Left renal cortex interstitium (tissue), 4 donors: ENCODE results near the gene GGT1. TPM values are rescaled to one million over a fixed set of nuclear protein-coding genes. Genes with fewer than 3 reads are reported as not detected.
"Not testable (repeated sequence)": the region's sequence is repeated elsewhere in the genome, so short reads cannot be mapped to it uniquely, and the experiment has no call there.

Experiments used
- DNase-seq, 4 donors: peaks; one replicate each; pipeline ENCODE4 v3.0.0-alpha.2; 2013; ENCODE audit warnings: low read depth in 4 of 4, low spot score in 2 of 4, missing footprints in 1 of 4
- polyA plus RNA-seq, 4 donors: library from polyadenylated mRNA; unstranded; fragments of 120-200 nt; gene quantifications; one replicate each; pipeline ENCODE4 v1.2.1, GENCODE V29; 2013; ENCODE audit not compliant: insufficient read length in 4 of 4

The GGT1 gene
- polyA plus RNA-seq, 4 donors, result 52.3 to 71.2 (median 57.8) TPM

DNA sequence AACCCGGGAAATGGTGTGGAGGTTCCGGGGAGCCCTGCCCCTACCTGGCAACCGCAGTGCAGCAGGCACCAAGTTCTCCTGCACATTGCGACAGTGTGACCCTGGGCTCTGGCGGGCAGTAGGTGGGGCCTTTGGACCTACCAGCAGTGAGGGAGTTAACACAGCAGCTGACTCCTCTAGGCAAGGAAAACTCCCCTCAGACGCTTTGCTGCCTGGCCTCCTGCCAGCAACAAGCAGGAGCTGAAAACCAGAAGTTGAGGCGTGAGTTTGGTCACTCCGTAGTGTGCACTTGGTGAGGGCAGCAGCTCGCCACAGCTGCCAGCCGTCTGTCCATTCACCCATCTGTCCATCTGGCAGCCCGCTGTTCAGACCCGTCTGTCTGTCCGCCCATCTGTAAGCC, 29.6 kb downstream of the GGT1 start:
- not testable (repeated sequence) for DNase-seq

DNA sequence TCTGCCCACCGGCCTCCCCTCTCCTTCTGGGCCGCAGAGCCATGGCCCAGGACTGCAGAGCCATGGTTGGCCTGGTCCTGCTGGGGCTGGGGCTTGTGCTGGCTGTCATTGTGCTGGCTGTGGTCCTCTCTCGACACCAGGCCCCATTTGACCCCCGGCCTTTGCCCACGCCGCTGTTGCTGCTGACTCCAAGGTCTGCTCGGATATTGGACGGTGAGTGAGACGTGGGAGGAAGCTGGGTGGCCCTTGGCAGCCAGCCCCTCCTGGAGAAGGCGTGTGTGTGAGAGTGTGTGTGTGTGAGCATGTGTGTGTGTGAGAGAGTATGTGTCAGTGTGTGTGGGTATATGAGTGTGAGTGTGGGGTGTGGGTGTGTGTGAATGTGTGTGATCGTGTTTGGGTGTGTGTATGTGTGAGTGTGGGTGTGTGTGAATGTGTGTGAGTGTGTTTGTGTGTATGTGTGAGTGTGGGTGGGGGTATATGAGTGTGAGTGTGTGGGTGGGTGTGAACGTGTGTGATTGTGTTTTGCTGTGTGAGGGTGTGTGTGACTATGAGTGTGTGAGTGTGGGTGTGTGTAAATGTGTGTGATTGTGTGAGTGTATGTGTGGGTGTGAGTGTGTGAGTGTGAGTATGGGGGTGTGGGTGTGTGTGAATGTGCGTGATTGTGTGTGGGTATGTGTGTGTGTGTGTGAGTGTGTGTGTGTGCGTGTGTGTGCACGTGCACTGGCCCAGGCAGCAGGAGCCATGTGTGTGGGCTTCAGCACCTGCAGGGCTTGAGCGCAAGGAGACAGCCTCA, 30.4 kb downstream of the GGT1 start:
- not testable (repeated sequence) for DNase-seq

DNA sequence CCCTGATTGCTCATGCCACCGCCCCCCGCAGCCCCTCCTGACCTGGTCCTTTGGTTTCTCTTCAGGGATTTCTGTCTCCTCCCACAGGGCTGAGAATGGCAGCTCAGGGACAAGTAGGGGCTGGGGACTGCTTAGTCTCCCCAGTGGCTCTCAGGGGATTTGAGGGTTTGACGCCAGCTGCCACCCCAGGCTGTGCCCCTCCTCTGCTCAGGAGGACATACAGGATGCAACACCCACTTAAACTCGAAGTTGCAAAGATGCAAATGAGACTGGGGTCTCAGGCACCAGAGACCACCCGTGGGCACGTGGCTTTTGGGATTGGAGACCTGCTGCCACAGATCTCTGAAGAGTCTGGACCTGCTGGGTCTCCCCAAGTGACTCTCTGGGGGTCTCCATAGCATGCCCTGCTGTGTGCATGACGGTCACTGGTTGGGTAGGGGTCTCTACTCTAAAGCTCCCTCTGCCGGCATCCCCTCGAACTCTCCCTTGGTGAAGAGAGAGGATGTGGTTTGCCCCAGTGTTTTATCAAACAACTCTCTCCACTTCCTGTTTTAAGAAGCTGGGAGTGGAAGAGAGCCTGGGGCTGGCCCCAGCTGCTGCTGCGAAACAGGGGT, 31.9 kb downstream of the GGT1 start:
- not testable (repeated sequence) for DNase-seq

DNA sequence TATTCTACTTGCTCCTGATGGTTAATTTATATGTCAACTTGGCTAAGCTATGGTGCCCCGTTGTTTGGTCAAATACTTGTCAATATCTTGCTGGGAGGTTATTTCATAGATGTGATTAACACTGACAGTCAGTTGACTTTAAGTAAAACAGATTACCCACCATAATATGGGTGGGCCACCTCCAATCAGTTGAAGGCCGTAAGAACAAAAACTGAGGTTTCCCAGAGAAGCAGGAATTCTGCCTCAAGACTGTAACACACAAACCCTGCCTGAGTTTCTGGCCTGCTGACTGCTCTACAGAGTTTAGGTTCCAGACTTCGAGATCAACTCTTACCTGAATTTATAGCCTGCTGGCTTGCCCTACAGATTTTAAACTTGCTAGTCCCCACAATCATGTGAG, 33.5 kb downstream of the GGT1 start:
- DNase-seq, result not testable (repeated sequence)

DNA sequence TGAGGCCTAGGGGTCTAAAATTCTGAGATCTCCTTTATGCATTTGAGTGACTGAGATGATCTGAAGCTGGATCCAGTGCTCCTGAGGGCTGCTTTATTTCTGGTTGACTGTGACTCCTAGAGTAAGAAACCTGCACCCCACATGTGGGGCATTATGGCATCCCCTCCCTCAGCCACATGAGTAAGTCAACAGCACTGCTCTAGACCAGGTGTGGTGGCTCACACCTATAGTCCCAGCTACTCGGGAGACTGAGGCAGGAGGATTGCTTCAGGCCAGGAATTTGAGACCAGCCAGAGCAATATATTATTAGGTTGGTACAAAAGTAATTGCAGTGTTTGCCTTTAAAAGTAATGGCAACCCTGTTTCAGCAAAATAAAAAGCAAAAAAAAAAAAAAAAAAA, 39.3 kb downstream of the GGT1 start:
- DNase-seq, result not testable (repeated sequence)

DNA sequence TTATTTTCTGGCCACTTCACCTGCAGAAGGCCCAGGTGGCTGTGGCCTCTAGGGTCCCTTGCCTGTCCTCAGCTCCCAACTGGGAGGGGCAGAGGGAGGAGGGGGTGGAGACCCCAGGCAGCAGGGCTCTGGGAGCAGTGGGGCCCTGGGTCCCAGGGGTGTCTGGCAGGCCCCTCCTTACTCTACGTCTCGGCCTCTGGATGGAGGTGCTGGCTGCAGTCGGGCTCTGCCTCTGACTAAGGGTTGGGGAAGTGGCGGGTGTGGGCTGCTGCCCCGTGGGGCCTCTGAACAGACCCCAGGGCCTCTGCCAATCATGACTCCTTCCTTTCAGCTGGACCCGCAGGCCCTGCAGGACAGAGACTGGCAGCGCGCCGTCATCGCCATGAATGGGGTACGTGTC, 41.4 kb downstream of the GGT1 start:
- not testable (repeated sequence) for DNase-seq

DNA sequence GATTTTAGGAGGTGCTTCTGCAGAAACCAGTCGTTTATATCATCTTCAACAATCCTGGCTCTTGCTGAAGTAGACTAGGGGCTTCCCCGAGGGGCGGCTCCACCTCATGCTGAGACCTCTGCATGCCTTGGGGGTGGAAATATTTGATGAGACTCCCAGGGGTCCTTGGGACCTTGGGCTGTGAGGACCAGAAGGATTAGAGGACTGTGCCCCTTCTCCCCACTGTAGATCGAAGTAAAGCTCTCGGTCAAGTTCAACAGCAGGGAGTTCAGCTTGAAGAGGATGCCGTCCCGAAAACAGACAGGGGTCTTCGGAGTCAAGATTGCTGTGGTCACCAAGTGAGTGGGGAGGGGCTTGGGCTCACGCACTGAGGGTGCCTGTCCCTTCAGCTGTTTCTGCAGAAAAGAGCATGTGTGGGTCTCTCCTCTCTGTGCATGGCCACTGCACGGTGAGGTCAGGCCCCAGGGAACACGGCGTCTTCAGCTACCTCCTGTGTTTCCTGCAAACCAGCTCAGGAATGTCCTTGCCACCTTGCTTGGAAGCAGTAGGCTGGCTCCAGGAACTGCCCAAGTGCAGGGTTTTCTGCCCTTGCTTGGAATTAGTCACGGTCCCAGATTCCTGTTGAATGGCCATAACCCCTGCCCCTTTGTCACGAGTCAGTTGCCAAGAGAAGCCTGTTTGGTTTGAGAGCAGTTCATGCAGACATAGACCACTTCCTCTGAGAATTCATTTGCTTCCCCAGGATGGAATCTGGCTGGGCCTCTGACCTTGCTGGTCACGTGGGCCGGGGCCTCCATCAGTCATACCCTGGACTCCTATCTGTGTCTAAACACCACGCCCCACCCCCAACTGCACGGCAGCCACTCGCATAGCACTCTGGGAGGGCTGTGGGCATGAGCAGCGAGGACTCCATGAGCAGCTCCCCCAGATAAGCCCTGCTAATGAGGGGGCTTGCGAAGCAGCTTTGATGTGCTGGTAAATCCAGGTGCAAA, 42.7 kb downstream of the GGT1 start:
- DNase-seq, result not testable (repeated sequence)

DNA sequence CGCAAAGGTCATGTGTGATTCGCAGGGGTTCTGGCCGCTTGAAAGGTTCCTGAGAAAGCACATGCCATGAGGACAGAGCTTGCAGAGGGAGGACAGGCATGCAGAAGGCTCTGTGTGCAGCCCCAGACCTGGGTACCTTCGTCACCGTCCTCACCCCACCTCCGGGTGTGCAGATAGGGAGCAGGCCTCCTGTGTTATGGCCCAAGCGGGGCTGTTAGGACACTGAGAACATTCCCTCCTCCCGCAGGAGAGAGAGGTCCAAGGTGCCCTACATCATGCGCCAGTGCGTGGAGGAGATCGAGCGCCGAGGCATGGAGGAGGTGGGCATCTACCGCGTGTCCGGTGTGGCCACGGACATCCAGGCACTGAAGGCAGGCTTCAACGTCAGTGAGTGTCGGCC, 43.8 kb downstream of the GGT1 start:
- DNase-seq, result not testable (repeated sequence)

DNA sequence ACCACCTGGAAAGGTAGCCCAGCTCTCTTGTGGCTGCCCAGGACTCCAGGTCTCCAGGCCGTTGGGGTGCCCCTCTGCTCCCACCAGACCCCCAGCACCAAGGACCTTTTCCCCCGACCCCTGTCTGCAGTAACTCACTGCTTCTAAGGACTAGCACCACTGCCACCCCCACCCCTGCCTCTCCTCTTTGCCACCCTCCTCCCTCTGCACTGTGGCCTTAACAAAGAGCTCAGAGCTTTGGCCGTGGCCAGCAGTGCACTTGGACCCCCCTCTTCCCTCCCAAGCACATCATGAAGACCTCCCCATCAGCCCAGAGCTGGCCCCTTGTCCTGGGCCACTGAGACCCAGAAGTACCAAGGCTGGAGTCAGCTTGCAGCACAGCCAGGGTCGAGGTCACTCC, 46.4 kb downstream of the GGT1 start:
- not testable (repeated sequence) for DNase-seq

DNA sequence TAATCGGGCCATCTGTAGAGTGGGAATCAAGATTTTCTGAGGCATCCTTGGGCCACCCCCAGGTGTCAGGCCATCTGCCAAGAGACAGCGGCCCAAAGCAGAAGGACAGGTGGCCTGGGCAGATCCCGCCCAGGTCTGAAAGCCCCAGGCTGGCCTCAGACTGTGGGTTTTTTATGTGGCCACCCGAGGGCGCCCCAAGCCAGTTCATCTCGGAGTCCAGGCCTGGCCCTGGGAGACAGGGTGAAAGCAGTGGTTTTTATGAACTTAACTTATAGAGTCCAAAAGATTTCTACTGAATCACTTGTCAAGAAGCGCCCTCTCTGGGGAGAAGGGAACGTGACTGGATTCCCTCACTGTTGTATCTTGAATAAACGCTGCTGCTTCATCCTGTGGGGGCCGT, 47.9 kb downstream of the GGT1 start:
- DNase-seq, result not testable (repeated sequence)

DNA sequence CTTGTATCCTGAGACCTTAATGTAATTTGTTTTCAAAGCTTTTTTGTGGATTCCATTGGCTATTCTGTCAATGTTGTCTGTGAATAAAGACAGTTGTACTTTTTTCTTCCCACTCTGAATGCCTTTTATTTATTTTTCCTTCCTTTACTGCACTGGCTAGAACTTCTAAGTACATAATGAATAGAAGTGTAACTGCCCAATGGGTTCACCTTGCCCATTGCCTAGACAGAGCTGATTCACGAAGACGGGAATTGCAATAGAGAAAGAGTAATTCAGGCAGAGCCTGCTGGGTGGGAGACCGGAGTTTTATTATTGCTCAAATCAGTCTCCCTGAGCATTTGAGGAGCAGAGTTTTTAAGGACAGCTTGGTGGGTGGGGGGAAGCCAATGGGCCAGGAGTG, 62.4 kb downstream of the GGT1 start:
- not testable (repeated sequence) for DNase-seq

DNA sequence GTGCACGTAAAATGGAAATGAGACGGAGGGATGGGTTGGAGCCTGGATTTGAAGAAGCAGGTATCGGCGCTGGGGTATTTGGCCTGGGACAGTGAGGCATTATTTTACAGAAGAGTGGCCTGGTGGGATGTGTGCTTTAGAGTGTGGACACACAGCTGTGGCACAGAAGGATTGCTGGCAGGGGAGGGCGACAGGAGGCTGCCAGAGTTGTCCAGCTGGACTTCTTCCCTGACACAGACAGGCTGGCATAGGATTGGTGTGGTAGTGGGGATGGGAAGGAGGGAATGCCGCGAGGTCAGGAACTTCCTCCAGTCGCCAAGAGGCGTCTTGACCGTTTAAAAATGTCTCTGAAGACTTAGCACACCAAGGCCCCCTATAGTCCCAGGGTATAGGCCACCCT, 64.9 kb downstream of the GGT1 start:
- not testable (repeated sequence) for DNase-seq

DNA sequence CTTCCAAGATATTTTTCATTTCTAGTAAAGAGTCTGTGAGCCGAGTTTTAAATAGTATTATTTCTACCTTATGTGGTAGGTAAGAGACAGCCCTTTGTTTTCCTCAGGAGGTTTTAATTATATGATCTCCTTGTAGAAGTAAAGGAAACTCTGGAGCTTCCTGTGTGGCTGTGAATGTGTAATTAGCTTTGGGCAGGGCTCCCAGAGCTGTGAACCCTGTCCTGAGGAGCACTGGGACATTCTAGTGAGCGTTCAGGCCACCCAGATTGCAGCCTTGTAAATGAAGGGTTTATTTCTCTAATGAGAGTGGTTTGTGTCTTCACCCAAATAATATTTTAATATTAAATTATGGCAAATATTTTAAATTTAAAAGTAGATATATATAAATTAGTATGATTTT, 69.5 kb downstream of the GGT1 start:
- not testable (repeated sequence) for DNase-seq

Other genes starting within 250 kb of the GGT1 start
- gene ADORA2A, start 175.6 kb upstream of the GGT1 start, polyA plus RNA-seq, result 1 to 10 TPM; 7.3 to 9.9 (median 8.5) TPM
- gene UPB1, start 107.9 kb upstream of the GGT1 start, polyA plus RNA-seq, result 1 to 10 TPM in 2 of 4 donors, under 1 TPM in 2; 0.52 to 1.5 (median 0.85) TPM
- 10 to 100 TPM; 82.9 to 96.5 (median 93.2) TPM for gene GUCD1, start 48.1 kb upstream of the GGT1 start, polyA plus RNA-seq
- 100 to 1,000 TPM; 186 to 229 (median 196) TPM for gene SNRPD3, start 47.2 kb upstream of the GGT1 start, polyA plus RNA-seq
- 10 to 100 TPM; 28.0 to 44.8 (median 39.2) TPM for gene LRRC75B, start 10.1 kb upstream of the GGT1 start, polyA plus RNA-seq
- under 1 TPM in 1 of 4 donors, not detected in 3; 0.05 TPM for gene PIWIL3, start 171.5 kb downstream of the GGT1 start, polyA plus RNA-seq
- 1 to 10 TPM; 2.0 to 3.1 (median 2.4) TPM for gene SGSM1, start 203.0 kb downstream of the GGT1 start, polyA plus RNA-seq